Esophagus squamous epithelium (tissue), 5 donors: ENCODE data around the gene KDM4C. TPM values are rescaled to one million over a fixed set of nuclear protein-coding genes. Genes with fewer than 3 reads are reported as not detected.

Source experiments
- DNase-seq: peaks from one replicate; lab custom pipeline; 2025; lab: John Stamatoyannopoulos, UW
- H3K27ac ChIP-seq, 4 donors: fragments of 200-600 bp; sonication (generic); one replicate each; pipeline ENCODE4 v1.5.1; 2016 to 2019; ENCODE audit warnings: mild to moderate bottlenecking in 1 of 4
- H3K27me3 ChIP-seq, 4 donors: fragments of 200-600 bp; sonication (generic); 1 replicate in 3 of 4; 2 replicates in 1 of 4; pipeline versions ENCODE4 v1.5.1 to v1.6.0; 2017 to 2021; ENCODE audit warnings: antibody characterized with exemption in 1 of 4
- H3K36me3 ChIP-seq, 3 donors: fragments of 200-600 bp; sonication (generic); one replicate each; pipeline ENCODE4 v1.5.1; 2016 to 2019
- H3K4me1 ChIP-seq, 3 donors: fragments of 200-600 bp; sonication (generic); one replicate each; pipeline ENCODE4 v1.5.1; 2017 to 2019
- H3K4me3 ChIP-seq, 4 donors: fragments of 200-600 bp; sonication (generic); 1 replicate in 3 of 4; 2 replicates in 1 of 4; pipeline ENCODE4 v1.5.1; 2016 to 2019; ENCODE audit warnings: mild to moderate bottlenecking in 2 of 4, moderate library complexity in 1 of 4
- H3K9me3 ChIP-seq, 3 donors: fragments of 200-600 bp; sonication (generic); one replicate each; pipeline ENCODE4 v1.5.1; 2016 to 2019
- CTCF ChIP-seq, 6 experiments: fragments of 450-650 bp in 4 of 6; fragments of 200-600 bp in 2 of 6; sonication (generic) in 2 of 6; IDR thresholded peaks; one replicate each; pipeline ENCODE4 v1.5.1; 2016 to 2019; ENCODE audit warnings: antibody characterized with exemption in 6 of 6, mild to moderate bottlenecking in 4 of 6, moderate library complexity in 4 of 6
- POLR2A ChIP-seq, 4 donors: fragments of 450-650 bp; IDR thresholded peaks; one replicate each; pipeline ENCODE4 v1.6.1; 2017; ENCODE audit warnings: antibody characterized with exemption in 4 of 4, mild to moderate bottlenecking in 4 of 4, moderate library complexity in 3 of 4
- WGBS, 2 donors: methylation state at CpG; one replicate each; pipeline ENCODE4 v1.1.5; 2018; 5-methylcytosine and 5-hydroxymethylcytosine counted together
- intact Hi-C: fragments of 100-400 bp; cut with DNase I; formaldehyde crosslinking; loops from one replicate; pipeline ENCODE4 v1.15.0; 2022
- total RNA-seq, 4 donors: library from RNA; depleted of rRNA; stranded (reverse); fragments of >200 nt; gene quantifications; one replicate each; pipeline ENCODE4 v1.1.0, GENCODE V29; 2016
- donor health status: DM: yes; HTN: yes; CAD: no.

Gene KDM4C
- total RNA-seq, 4 donors from 2014 or later, result 12.5 to 43.9 (median 22.9) TPM

DNA sequence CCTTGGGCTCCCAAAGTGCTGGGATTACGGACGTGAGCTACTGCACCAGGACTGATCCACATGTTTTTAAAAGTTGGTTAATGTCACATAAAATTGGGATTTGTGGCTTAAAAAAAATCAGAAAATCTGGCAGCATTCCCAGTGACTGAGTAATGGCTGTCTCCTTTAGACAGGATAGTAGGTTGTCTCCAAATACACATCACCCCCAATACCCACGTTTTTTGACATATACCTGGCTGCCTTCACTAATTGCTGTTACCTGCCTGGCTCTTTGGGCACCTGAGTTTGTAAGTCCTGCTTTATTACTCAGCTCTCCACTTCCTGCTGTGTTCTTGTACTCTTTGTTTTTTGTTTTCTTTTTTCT is 84.8 kb downstream of the KDM4C start:
- no peak for TF ChIP-seq CTCF (IDR thresholded peaks at IDR 0.05)
- TF ChIP-seq POLR2A (IDR thresholded peaks at IDR 0.05), result no peak
- Histone ChIP-seq H3K9me3 (no peaks in the 10 kb centered on the region), H3K4me1 (no peaks in the 10 kb centered on the region), H3K4me3 (no peak overlapping the region), H3K36me3 (peaks cover 0 to 12% (median 0%) of the 10 kb centered on the region in 3 donors), H3K27ac (no peak overlapping the region), H3K27me3 (no peaks in the 10 kb centered on the region)
- intact Hi-C loops, result no loop called here
- no peak for DNase-seq
- 61 to 77% methylated on average over 3 of the region's 3 CpGs for WGBS, 2 donors

GRCh38 chr9:6843742-6844141 is 86.0 kb downstream of the KDM4C start:
- TF ChIP-seq CTCF (IDR thresholded peaks at IDR 0.05), result no peak
- intact Hi-C loops, result no loop called here

GRCh38 chr9:6844267-6844666 is 86.5 kb downstream of the KDM4C start:
- Histone ChIP-seq H3K9me3 (no peaks in the 10 kb centered on the region), H3K36me3 (peaks cover 0 to 12% (median 0%) of the 10 kb centered on the region in 3 donors), H3K27me3 (no peaks in the 10 kb centered on the region), H3K4me1 (no peaks in the 10 kb centered on the region), H3K4me3 (no peak overlapping the region), H3K27ac (no peak overlapping the region)
- TF ChIP-seq POLR2A (IDR thresholded peaks at IDR 0.05), result no peak
- TF ChIP-seq CTCF (IDR thresholded peaks at IDR 0.05), result no peak
- DNase-seq, result no peak
- intact Hi-C loops, result no loop called here
- 88 to 89% methylated on average over 4 of the region's 4 CpGs for WGBS, 2 donors

More at GRCh38 chr9:6843742-6844141, 86.0 kb downstream of the KDM4C start:
- H3K9me3 ChIP-seq, result no peaks in the 10 kb centered on the region
- H3K4me3 ChIP-seq, result no peak overlapping the region
- H3K36me3 ChIP-seq, result peaks cover 0 to 12% (median 0%) of the 10 kb centered on the region in 3 donors
- WGBS, 2 donors, result 91 to 95% methylated on average over 4 of the region's 4 CpGs
- H3K27ac ChIP-seq, result no peak overlapping the region
- no peaks in the 10 kb centered on the region for H3K27me3 ChIP-seq
- no peaks in the 10 kb centered on the region for H3K4me1 ChIP-seq
- DNase-seq, result no peak

- Histone ChIP-seq H3K9me3 (no peaks in the 10 kb centered on the region), H3K4me1 (no peaks in the 10 kb centered on the region), H3K27ac (no peak overlapping the region), H3K36me3 (peaks cover 0 to 23% (median 0%) of the 10 kb centered on the region in 3 donors), H3K27me3 (no peaks in the 10 kb centered on the region), H3K4me3 (no peak overlapping the region)
- intact Hi-C loops, result no loop called here
- no peak for TF ChIP-seq CTCF (IDR thresholded peaks at IDR 0.05)
- TF ChIP-seq POLR2A (IDR thresholded peaks at IDR 0.05), result no peak
- no peak for DNase-seq
- WGBS, 2 donors, result 96 to 99% methylated on average over 7 to 8 of the region's 8 CpGs
These were observed 87.5 kb downstream of the KDM4C start for GRCh38 chr9:6845128-6845826.

GRCh38 chr9:6845880-6846279 is 88.1 kb downstream of the KDM4C start:
- H3K36me3 ChIP-seq, result peaks cover 0 to 29% (median 0%) of the 10 kb centered on the region in 3 donors
- no peaks in the 10 kb centered on the region for H3K4me1 ChIP-seq
- TF ChIP-seq CTCF (IDR thresholded peaks at IDR 0.05) (no peak), POLR2A (IDR thresholded peaks at IDR 0.05) (no peak)
- H3K9me3 ChIP-seq, result no peaks in the 10 kb centered on the region
- H3K4me3 ChIP-seq, result no peak overlapping the region
- 69 to 88% methylated on average over 2 of the region's 2 CpGs for WGBS, 2 donors
- DNase-seq, result no peak
- no peaks in the 10 kb centered on the region for H3K27me3 ChIP-seq
- H3K27ac ChIP-seq, result no peak overlapping the region
- intact Hi-C loops, result no loop called here
